SK-N-DZ (cell line): Measurements from ENCODE around the gene ARFGEF2.

Source experiments
- DNase-seq: peaks from one replicate; pipeline ENCODE4 v3.0.0-alpha.2; 2015; ENCODE audit warnings: low spot score

Gene ARFGEF2

GRCh38 chr20:48898896-48899530 lies 22.5 kb upstream of the ARFGEF2 start:
- no peak for DNase-seq

- DNase-seq: no peak
Observed at GRCh38 chr20:48899881-48900280, 21.6 kb upstream of the ARFGEF2 start.

- no peak for DNase-seq
Observed at GRCh38 chr20:48901326-48901725, 20.2 kb upstream of the ARFGEF2 start.

- DNase-seq: no peak
Observed at GRCh38 chr20:48903705-48904104, 17.8 kb upstream of the ARFGEF2 start.

GRCh38 chr20:48904566-48905296 lies 16.8 kb upstream of the ARFGEF2 start:
- peak; percentile 74 for DNase-seq

- DNase-seq: no peak
Observed at GRCh38 chr20:48905297-48905647, 16.2 kb upstream of the ARFGEF2 start.

- DNase-seq: no peak
Observed at GRCh38 chr20:48906221-48906877, 15.2 kb upstream of the ARFGEF2 start.

- DNase-seq: no peak
Observed at GRCh38 chr20:48908656-48909319, 12.7 kb upstream of the ARFGEF2 start.

- DNase-seq: no peak
Observed at GRCh38 chr20:48909910-48910309, 11.6 kb upstream of the ARFGEF2 start.

GRCh38 chr20:48910347-48910781 lies 11.1 kb upstream of the ARFGEF2 start:
- DNase-seq: no peak

GRCh38 chr20:48912065-48912464 lies 9.4 kb upstream of the ARFGEF2 start:
- no peak for DNase-seq

- no peak for DNase-seq
Observed at GRCh38 chr20:48916699-48917098, 4.8 kb upstream of the ARFGEF2 start.

GRCh38 chr20:48919336-48919881 lies 2.1 kb upstream of the ARFGEF2 start:
- no peak for DNase-seq

GRCh38 chr20:48919882-48920526 lies 1.5 kb upstream of the ARFGEF2 start:
- peak; percentile 40 for DNase-seq

- DNase-seq: no peak
Observed at GRCh38 chr20:48920527-48921167, 864 bp upstream of the ARFGEF2 start.

- DNase-seq: no peak
Observed at GRCh38 chr20:48921883-48922820, 641 bp downstream of the ARFGEF2 start.

- DNase-seq: no peak
Observed at GRCh38 chr20:48923149-48923718, 1.7 kb downstream of the ARFGEF2 start.

GRCh38 chr20:48924756-48925109 lies 3.2 kb downstream of the ARFGEF2 start:
- DNase-seq: no peak

GRCh38 chr20:48926267-48926666 lies 4.8 kb downstream of the ARFGEF2 start:
- no peak for DNase-seq

GRCh38 chr20:48926821-48927220 lies 5.3 kb downstream of the ARFGEF2 start:
- no peak for DNase-seq
